NT2/D1 (cell line): ENCODE measurements around the gene NMBR.

Source experiments
- SUZ12 ChIP-seq: IDR thresholded peaks from 2 replicates; pipeline ENCODE4 v1.6.1; 2011; ENCODE audit not compliant: insufficient read length, insufficient read depth; ENCODE audit errors: extremely low read depth
- YY1 ChIP-seq: IDR thresholded peaks from 2 replicates; pipeline ENCODE4 v1.6.1; 2011; ENCODE audit not compliant: insufficient read length, insufficient read depth
- ZNF274 ChIP-seq: IDR thresholded peaks from 2 replicates; pipeline ENCODE4 v1.6.1; 2011; ENCODE audit warnings: mild to moderate bottlenecking, low read depth, low read length

GRCh38 chr6:142118925-142119324 lies 28.0 kb downstream of the NMBR start:
- TF ChIP-seq YY1: no peak
- TF ChIP-seq SUZ12: no peak
- TF ChIP-seq ZNF274: no peak
